HG02588 (cell line): ENCODE results near the gene ARID5B.
A peak's percentile ranks its signal among the peaks of the same experiment; 100 is the strongest.

Experiments
- ATAC-seq: cut with Tn5 transposase; IDR thresholded peaks from one replicate; pipeline ENCODE4 v1.9.1; 2021; ENCODE audit warnings: mild to moderate bottlenecking, moderate library complexity; ENCODE audit not compliant: unreplicated experiment

ARID5B gene

DNA sequence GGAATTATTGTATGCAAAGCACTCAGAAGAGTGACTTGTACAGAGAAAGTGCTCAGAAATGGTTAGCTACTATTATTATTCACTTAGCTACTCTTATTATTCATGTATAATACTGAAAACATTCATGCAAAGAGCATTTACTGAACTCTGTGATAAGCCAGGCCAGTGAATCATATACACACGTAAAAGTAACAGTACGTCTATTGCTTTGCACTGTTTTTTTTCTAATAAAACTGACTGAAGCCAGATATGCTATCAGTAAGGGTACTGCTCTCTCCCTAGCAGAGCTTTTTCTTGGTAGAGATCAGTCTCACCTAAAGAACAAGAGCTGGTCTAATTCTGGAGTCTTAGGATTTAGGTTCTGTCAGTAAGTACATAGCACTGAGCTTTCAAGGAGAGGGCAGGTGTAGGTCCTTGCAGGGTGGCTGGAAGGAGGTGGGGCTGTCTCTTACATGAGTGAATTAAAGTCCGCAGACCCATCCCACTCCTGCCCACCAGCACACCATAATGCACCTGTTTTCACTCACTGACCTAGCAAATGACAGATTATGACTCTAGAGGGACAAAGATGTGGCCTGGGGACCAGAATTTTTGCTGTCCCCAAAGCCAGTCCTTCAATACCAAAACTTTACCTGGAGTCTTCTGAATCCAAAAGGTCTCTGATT lies 145.9 kb downstream of the ARID5B start:
- no peak for ATAC-seq

DNA sequence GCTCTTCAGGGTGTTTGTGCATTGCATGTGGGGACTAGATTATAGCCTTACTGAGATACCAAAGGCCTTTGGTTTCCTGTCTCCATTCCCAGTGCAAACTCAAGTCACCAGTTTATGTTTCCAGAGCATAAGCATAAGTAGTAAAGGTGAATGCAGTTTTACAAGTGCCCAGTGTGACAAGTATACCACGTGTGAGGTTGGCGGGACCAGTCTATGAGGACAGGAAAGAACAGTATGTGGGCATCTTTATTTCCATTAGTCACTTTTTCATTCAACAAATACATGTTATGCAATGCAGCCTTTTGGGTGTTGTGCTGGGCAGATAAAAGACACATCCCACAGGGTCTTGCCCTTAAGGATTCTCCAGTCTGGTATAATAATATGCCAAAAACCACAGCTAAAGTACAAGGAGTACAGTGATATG lies 146.5 kb downstream of the ARID5B start:
- no peak for ATAC-seq

DNA sequence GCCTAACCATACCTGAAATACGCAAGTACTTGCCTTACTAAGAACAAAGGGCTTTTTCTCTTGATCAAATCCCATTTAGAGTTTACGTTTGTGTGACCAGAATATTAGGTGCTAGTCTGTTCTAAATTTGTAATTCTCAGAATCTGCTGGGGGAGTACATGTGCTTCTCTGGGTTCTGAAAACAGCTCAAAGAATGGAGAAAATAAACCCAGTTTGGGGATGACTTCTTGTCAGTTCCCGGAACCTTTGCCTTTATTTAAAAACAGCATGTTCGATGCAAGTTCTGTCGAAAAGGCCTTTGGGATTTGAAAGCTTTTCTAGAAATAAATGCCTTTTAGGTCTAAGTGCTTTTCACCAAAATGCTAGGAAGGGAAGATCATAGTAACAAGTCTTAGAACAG lies 147.0 kb downstream of the ARID5B start:
- ATAC-seq = no peak

DNA sequence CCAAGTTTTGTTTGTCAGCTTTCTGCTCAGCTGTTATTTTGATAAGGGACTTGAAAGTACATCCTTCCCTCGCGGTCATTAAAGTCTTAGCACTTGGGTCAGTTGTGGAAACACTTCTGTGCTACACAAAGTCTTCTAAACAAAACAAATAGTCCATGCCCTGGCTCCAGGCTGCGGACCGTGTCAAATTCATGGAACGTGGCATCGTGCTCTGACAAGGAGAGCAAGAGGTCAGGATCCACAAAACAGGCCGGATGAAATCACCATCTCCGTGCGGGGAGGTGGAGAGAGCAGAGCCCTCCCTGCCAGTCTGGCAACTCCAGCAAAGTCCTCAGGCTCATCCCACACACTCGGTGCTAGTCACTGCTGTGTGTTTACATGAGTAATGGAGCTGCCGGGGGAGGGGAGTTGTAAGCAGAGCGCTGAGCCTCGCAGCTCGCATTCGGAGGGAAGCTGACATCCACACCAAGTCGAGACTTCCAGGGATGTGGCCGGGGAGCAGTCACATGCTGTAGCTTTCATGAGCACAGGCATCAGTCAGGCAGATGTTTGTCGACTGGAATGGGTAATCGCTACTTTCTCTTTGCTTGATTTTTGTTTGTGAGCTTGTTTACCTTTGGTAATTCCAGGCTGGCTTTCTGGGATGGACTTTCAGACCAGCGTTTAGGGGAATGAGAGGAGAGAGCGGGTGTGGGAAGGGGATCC lies 147.6 kb downstream of the ARID5B start:
- ATAC-seq = no peak

DNA sequence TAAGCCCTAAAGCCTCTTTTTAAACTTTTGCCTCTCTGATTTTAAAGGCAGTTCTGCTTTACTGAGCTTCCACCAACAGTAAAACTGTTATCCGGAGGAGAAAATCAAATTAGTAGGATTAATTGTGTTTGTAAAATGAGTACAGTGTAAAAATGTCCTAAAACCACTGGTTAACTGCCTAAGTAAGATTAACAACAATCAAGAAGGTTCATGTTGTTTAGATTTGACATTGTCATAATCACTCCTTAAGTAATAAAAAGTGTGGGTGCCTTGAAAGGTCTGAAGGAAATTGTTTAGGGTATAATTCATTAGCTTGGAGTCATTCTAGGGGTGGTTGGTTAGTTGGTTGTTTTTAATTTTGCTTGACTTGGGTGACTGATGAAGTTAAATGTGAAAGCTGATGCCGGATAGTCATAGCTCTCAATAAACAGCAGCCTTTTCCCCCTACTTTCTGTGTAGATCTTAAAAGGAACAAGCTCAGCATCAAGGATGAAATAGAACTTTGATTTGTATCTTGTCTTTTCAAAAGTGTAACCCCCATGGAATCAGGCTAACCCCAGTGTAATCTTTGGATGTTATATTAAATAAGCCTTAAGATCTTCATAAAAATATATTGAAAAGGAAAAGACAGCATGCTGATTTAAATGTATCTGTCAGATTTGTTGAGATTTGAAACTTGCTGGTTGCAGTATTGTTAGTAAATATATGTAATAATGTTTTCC lies 148.3 kb downstream of the ARID5B start:
- no peak for ATAC-seq

DNA sequence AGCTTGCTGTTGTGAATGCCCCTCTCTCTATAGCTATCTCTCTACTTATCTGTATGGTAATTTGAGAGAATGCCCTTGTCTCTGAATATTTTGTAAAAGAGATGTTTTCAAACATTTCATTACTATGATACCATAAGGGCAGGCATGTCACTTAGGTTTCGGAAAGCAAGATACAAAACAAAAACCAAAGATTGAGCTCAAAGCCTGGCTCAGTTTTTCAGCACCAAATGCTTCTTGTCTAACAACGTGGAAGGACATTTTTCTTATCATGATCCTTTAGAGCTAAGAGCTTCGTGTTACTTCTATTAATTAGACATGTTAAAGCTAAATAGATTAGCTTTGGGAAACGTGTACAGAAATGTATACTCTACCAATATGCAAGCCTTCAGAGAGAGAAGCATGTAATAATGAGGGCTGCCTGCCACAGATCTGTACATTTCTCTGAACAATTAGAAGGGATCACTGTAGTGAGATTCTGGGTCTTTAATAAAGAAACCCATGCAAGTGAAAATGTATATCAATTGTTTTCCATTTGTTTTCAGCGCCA lies 148.9 kb downstream of the ARID5B start:
- no peak for ATAC-seq

DNA sequence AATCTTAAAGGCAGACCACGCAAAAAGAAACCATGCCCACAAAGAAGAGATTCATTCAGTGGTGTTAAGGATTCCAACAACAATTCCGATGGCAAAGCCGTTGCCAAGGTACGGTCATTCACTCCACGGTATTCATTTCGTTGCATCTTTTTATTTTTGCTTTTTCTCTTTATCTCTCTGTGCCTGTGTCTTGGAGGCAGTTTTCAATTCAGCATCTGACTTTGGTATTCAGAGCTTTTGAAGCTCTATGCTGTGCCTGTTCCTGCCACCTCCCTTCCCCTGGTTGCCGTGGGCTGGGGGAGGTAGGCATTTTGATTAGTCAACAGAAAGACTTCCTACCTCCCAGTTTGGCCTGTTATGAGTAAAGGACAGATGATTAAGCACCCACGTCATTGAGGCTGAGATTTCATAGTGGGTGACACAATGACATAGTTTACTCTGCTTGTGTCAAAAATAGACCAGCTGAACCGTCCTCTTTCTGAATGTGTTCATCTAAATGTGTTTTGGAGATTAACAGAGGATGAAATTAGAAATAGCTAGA lies 149.5 kb downstream of the ARID5B start:
- ATAC-seq = peak; percentile 50

DNA sequence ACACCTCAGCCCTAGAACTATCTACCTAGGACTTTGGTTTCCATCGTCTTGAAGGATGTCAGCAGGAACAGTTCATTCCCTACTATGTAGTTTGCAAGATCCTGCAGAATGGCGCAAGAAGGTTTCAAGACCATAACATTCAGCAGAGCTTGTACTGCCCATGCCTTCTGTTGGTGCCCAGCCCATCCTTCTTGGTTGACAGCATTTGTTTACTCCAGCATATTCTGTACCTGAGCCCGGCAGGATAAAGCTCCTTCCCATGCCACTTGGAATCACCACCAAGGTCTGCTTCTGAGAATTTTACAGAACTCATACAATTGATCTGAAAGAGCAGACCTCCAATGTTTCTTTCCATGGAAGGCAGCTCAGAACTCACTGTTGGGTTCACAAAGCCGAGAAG lies 150.8 kb downstream of the ARID5B start:
- ATAC-seq = no peak

DNA sequence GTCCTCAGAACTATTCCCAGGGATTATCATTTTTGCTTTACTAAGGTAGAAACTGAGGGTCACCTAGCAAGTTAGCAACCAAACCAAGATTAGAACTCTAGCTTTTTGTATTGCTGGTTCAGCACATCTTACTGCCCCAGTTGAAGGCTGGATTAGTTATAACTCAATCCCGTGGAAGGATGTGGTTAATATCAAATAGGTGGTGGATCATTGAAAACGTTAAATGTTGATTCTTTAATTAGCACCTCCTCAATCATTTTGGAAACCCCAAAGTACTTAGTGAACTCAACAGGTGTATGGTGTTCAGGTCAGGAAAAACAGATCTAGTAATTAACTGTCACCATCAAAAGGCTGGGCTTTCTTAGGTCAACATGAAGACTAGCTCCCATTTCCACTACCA lies 152.4 kb downstream of the ARID5B start:
- ATAC-seq = no peak

DNA sequence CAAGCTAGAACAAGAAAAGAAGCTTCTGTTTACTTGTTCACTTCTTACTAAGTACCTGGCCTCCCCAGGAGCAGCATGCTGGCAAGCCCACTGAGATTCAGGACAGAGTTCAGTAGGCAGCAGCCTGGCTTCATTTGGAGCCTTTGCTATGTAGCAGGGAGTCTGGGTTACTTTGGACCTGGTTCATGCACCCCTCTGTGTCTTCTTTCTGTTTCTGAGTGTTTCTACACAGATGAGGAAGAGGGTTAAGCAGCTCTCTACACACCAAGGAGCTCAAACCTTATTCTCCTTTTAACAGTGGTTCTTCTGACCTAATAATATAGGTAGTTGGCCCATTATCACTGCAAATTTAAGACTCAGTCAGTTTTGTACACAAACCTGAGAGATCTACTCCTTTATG lies 152.9 kb downstream of the ARID5B start:
- ATAC-seq = peak; percentile 36

DNA sequence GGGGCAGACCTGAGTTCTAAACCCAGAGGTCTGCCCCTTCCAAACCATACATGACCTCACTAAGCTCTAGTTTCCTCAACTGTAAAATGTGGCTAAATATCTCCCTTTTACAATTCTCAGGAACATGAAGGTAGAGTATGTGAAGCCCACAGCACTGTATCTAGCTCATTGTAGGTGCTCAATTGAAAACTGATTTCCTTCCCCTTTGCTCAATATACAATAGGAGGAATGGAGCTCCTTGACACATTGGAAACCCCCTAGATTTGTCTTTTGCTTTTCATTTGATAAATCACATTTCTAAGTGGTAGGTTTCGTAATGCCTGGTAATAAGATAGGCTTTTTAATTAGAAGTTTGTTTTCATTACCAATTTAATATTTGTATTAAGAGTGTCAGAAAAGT lies 153.3 kb downstream of the ARID5B start:
- peak; percentile 37 for ATAC-seq

DNA sequence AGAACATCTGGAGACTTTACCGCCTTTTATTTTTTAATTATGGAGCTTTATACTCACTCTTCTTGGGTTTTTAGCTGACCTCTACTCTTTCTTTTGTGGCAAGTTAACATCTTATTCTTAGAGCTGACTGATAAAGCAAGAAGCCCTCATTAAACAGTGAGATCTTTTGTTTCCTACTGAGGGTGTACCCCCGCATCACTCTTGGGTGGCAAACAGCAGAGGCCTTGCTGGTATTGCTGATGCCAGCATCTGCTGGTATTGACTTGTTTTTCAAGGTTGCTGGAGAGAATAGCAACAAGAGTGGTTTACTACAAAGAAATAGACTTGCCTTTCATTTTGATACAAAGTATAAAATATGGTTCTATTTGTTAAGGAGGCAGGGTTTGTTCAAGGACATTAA lies 154.7 kb downstream of the ARID5B start:
- no peak for ATAC-seq

DNA sequence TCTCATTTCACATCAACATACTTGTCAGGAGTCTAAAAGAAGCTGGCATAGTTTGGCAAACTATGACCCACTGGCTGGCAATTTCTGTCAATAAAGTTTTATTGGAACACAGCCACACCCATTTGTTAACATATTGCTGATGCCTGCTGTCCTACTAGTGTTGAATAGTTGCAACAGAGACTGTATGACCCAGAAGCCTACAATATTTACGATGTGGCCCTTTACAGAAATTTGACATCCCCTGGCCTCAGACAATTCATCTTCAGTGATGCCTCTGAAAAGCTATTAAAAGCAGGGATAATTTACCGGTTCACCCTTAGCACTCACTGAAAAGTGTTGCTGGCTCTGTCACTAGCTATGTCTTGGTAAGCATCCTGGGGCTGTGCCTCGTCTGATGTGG lies 155.2 kb downstream of the ARID5B start:
- no peak for ATAC-seq

DNA sequence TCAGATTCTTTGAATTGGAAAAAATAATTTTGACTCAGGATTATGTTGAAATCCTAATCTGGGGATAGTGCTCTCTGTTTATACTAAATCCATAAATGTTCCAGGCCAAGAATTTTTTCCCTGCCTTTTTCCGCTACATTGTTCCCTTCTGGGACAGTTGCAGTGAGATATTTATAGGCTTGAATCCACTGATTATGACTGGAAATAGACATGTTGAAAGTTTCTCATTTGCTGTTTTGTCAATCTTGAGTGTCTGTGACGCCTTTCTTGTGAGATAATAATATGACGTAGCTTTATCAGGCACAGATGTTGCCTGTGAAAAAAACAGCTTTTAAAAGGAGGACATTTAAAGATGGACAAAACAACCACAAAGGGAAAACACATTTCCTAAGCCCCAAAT lies 155.9 kb downstream of the ARID5B start:
- no peak for ATAC-seq

DNA sequence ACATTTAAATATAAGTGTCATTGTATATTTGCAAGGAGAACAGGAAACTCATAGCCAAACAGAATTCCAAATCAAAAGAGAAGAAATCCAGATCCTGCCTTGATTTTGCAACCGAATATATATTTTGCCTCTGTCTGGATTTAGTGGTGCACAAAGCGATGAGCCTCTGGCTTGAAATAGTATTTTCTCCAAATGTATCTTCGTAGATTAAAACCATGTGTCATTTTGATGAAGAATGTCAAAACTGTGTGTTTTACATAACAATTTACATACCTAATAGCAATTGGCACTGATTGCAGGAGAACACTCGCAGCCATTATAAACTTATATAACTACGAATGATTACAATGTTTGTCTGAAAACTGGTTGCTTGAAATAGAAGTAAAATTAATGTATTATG lies 156.4 kb downstream of the ARID5B start:
- no peak for ATAC-seq

DNA sequence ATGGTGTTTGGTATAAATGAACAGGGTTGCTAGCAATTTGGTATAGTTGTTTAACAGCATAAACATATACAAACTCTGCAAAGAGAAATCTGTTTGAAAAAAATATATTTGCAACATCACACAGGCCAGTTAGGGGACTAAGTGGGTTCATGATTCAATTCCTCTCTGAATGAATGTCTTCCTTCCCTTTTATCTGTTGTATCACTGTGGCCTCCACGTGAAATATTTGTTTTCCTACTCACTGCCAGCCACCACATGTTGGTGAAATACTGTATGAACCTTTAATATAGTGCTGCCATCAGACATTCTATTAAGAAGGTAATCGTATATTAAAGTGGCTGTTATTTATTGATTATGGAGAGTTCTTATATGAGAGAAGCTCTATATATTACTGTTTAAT lies 157.0 kb downstream of the ARID5B start:
- no peak for ATAC-seq

DNA sequence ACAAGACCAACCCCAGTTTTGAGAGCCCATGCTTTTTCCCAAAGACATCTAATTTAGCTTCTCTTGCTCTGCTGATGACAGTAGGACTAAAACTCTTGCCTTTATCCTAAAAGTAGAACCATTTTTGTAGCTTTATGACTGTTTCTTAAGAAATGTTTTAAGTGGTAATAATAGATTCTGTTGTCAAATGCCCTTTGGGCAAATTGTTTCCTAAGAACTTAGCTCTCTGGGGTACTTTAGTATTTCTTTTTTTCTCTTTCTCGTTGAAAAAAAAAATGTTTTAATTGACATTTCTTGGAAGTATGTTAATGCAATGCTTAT lies 157.4 kb downstream of the ARID5B start:
- no peak for ATAC-seq

DNA sequence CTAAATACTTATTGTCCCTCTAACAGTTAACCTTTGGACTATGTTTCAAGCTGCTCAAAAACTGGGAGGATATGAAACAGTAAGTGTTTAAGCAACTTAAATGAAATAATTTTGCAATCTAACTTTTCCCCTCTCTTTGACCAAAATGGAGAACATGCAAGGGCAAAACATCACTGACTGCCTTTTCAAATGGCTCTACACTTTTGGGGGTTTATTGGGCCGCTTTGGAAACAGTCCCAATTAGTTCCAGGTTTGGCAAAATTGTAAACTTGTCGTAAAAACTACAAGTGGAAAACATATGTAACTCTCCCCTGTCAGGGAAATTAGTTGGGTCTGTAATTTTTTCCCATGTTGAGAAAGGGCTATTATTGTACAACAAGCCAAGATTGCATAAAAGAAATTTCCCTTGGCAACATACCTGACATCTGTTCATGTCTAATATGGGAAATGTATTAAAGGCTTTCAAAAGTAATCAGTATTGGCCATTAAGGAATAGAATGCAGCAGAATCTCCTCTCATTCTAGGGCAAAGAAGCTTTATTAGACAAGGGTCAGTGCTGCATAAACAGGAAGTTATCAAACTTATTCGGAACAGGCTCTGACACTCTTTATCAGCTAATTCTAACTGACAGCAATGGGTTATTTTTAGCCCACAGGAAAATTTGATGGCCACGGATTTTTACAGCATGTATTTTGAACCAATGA lies 157.9 kb downstream of the ARID5B start:
- no peak for ATAC-seq

DNA sequence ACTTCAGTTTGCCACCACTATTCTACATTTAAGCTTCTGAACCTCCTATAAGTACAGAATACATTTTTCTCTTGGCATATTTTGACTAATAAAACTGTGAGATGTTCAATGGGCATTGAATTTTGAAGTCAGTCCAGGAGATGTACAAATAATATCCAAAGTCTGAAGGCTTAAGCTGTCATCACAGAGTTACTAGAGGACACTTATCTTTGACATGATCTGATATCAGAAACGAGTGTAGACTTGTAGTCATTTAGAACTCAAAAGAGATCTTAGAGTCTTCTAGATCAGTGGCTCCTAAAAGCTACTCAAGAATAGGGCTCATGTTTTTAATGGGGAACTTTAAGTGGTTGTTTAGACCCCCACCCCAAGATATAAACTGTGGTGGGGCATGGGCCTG lies 160.5 kb downstream of the ARID5B start:
- no peak for ATAC-seq

DNA sequence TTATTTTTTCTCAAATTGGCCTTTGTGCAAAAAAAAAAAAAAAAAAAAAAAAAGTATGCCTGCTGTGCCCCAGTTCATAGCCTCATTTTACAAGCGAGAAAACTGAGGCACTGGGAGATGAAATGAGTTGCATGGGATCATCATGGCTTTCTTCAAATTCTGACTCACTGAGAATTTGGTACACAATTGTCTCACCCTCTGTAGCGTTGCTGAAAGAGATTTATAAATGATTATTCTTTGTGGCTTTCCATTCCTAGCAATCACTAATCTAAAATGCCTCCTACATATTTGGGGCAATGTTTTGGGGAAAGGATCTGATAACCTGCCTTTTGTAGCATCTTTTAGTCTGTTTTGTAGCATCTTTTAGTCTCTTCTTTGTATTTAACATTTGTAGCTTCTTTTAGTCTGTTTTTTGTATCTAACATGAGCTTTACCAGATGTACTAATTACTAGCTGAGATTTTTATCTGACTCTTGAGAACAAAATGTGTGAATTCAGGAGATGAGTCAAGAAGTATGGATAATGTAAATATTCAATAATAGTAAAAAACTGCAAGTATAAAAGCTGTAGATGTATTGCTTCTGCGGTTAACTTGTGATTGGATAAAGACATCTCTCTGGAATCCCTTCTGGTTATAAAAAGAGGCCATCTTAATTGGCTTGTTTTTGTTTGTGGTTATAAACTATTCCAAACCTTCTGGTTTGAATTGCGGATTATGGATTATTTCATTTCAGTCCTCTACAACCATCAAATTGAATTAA lies 161.4 kb downstream of the ARID5B start:
- ATAC-seq = no peak
